HK-2 (cell line): ENCODE measurements around the gene CACNG6.
"Not testable (repeated sequence)": the region's sequence is repeated elsewhere in the genome, so short reads cannot be mapped to it uniquely, and the experiment has no call there.

ENCODE experiments used
- DNase-seq: peaks from one replicate; pipeline ENCODE4 v3.0.0-alpha.2; 2018; ENCODE audit not compliant: unreplicated experiment

CACNG6 gene

GRCh38 chr19:53991224-53992113 lies at the start of gene CACNG6:
TSS of gene CACNG6 (plus strand) at chr19:53991637. CDS start at chr19:53992878, 1,241 bp downstream.
- DNase-seq = no peak

- DNase-seq = no peak
These were observed 49.2 kb upstream of the CACNG6 start for GRCh38 chr19:53942001-53942786.

- no peak for DNase-seq
These were observed 47.0 kb upstream of the CACNG6 start for GRCh38 chr19:53944416-53944815.

- no peak for DNase-seq
These were observed 46.5 kb upstream of the CACNG6 start for GRCh38 chr19:53944933-53945332.

GRCh38 chr19:53945441-53945840 lies 46.0 kb upstream of the CACNG6 start:
- DNase-seq = no peak

GRCh38 chr19:53945998-53946397 lies 45.4 kb upstream of the CACNG6 start:
- no peak for DNase-seq

GRCh38 chr19:53947624-53948023 lies 43.8 kb upstream of the CACNG6 start:
- no peak for DNase-seq

- DNase-seq = not testable (repeated sequence)
These were observed 42.8 kb upstream of the CACNG6 start for GRCh38 chr19:53948611-53949010.

GRCh38 chr19:53951436-53951835 lies 40.0 kb upstream of the CACNG6 start:
- no peak for DNase-seq

GRCh38 chr19:53951947-53952346 lies 39.5 kb upstream of the CACNG6 start:
- no peak for DNase-seq

GRCh38 chr19:53953383-53953782 lies 38.1 kb upstream of the CACNG6 start:
- no peak for DNase-seq

- DNase-seq = no peak
These were observed 33.8 kb upstream of the CACNG6 start for GRCh38 chr19:53957448-53958167.

- no peak for DNase-seq
These were observed 33.3 kb upstream of the CACNG6 start for GRCh38 chr19:53958168-53958571.

GRCh38 chr19:53958823-53959757 lies 32.3 kb upstream of the CACNG6 start:
- no peak for DNase-seq

GRCh38 chr19:53960187-53960586 lies 31.2 kb upstream of the CACNG6 start:
- no peak for DNase-seq

- no peak for DNase-seq
These were observed 30.6 kb upstream of the CACNG6 start for GRCh38 chr19:53960886-53961285.

GRCh38 chr19:53961523-53962356 lies 29.7 kb upstream of the CACNG6 start:
- no peak for DNase-seq

- DNase-seq = no peak
These were observed 28.5 kb upstream of the CACNG6 start, which contains the start of gene CACNG8 for GRCh38 chr19:53962887-53963431. TSS of gene CACNG8 (plus strand) at chr19:53962937.

GRCh38 chr19:53965091-53965490 lies 26.3 kb upstream of the CACNG6 start:
- no peak for DNase-seq

- no peak for DNase-seq
These were observed 24.5 kb upstream of the CACNG6 start for GRCh38 chr19:53966931-53967330.
